Peyer's patch (tissue), 4 donors: ENCODE measurements around the gene MRAS. TPM values are rescaled to one million over a fixed set of nuclear protein-coding genes. Genes with fewer than 3 reads are reported as not detected.

ENCODE experiments used
- DNase-seq, 3 donors: peaks; one replicate each; pipeline ENCODE4 v3.0.0-alpha.2; 2017 to 2019
- H3K27ac ChIP-seq, 4 donors: fragments of 200-600 bp; sonication (generic); one replicate each; pipeline ENCODE4 v1.5.1; 2016 to 2019
- H3K27me3 ChIP-seq, 2 donors: fragments of 200-600 bp; sonication (generic); one replicate each; pipeline ENCODE4 v1.5.1; 2019
- H3K36me3 ChIP-seq, 3 donors: fragments of 200-600 bp; sonication (generic); one replicate each; pipeline ENCODE4 v1.5.1; 2016 to 2019
- H3K4me1 ChIP-seq, 4 donors: fragments of 200-600 bp; sonication (generic); one replicate each; pipeline ENCODE4 v1.5.1; 2016 to 2019
- H3K4me3 ChIP-seq, 4 donors: fragments of 200-600 bp; sonication (generic); 1 replicate in 3 of 4; 2 replicates in 1 of 4; pipeline ENCODE4 v1.5.1; 2016 to 2019; ENCODE audit warnings: mild to moderate bottlenecking in 1 of 4
- H3K9me3 ChIP-seq, 4 donors: fragments of 200-600 bp; sonication (generic); one replicate each; pipeline ENCODE4 v1.5.1; 2016 to 2019; ENCODE audit warnings: mild to moderate bottlenecking in 1 of 4
- POLR2A ChIP-seq, 2 donors: fragments of 450-650 bp; IDR thresholded peaks; one replicate each; pipeline ENCODE4 v1.5.1; 2017; ENCODE audit warnings: antibody characterized with exemption in 2 of 2, mild to moderate bottlenecking in 2 of 2, moderate library complexity in 2 of 2
- total RNA-seq, 4 donors: library from RNA; depleted of rRNA; stranded (reverse); fragments of >200 nt; gene quantifications; one replicate each; pipeline ENCODE4 v1.1.0, GENCODE V29; 2016
- TF ChIP-seq, protein P1 (sequence below), 6 experiments: fragments of 450-650 bp in 4 of 6; fragments of 200-600 bp in 2 of 6; sonication (generic) in 1 of 6; IDR thresholded peaks; one replicate each; pipeline ENCODE4 v1.5.1; 2017 to 2019; ENCODE audit warnings: antibody characterized with exemption in 6 of 6, mild to moderate bottlenecking in 3 of 6, moderate library complexity in 1 of 6

The MRAS gene
- total RNA-seq = 1 to 10 TPM; 1.2 to 7.4 (median 3.0) TPM

DNA sequence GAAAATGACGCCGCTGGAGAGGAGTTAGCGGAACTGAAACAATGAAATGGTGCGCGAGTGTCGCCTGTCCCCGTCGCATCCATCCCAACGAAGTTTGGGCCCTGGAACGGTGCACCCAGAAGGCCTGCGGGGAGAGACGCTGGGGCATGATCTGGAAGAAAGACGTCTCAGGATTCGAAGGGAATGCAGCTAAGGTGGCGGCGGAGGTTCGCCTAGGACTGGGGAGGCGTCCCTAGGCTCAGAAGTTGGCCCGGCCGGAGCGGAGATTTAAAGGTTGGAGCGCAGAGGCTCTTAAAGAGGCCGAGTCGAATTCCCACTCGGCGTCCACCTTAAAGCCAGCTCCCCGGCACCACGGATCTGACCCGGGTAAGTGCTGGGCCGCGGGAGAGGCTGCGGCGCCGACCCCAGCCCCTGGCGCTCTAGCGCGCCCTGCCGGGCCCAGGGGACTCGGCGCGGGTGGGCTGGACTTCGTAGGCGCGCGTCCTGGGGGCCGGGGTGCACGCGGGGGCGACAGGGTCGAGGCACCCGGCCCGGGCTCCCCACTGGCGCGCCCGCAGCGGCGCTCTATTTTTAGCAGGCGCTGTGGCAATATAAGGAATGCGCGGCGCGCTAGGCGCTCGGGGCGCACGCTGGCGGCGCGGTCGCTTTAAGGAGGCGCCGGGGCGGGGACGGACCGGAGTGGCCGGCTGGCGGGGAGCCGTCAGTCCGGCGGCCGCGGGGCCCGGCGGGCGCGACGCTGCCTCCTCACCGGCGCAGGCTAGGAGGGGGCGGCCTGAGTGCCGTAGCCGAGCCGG, at the start of gene MRAS:
Gene MRAS, plus strand, starts transcription at position 620 of the 794 bp plus-strand sequence. CDS start 24,305 bp downstream, outside the sequence.
- Histone ChIP-seq H3K9me3 (no peaks in the 10 kb centered on the region), H3K4me3 (peak within 1 kb of the TSS; percentile 49 to 75 (median 65)), H3K27me3 (no peaks in the 10 kb centered on the region), H3K27ac (peak within 1 kb of the TSS; percentile 53 to 86 (median 76)), H3K36me3 (no peaks in the 10 kb centered on the region), H3K4me1 (no peaks in the 10 kb centered on the region)
- TF ChIP-seq POLR2A (IDR thresholded peaks at IDR 0.05) = no peak
- TF ChIP-seq, protein P1, sequence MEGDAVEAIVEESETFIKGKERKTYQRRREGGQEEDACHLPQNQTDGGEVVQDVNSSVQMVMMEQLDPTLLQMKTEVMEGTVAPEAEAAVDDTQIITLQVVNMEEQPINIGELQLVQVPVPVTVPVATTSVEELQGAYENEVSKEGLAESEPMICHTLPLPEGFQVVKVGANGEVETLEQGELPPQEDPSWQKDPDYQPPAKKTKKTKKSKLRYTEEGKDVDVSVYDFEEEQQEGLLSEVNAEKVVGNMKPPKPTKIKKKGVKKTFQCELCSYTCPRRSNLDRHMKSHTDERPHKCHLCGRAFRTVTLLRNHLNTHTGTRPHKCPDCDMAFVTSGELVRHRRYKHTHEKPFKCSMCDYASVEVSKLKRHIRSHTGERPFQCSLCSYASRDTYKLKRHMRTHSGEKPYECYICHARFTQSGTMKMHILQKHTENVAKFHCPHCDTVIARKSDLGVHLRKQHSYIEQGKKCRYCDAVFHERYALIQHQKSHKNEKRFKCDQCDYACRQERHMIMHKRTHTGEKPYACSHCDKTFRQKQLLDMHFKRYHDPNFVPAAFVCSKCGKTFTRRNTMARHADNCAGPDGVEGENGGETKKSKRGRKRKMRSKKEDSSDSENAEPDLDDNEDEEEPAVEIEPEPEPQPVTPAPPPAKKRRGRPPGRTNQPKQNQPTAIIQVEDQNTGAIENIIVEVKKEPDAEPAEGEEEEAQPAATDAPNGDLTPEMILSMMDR (IDR thresholded peaks at IDR 0.05) = peak in 2 of 6 experiments; percentile 21 to 27
- DNase-seq = peak in 2 of 3 donors; percentile 69 to 71

DNA sequence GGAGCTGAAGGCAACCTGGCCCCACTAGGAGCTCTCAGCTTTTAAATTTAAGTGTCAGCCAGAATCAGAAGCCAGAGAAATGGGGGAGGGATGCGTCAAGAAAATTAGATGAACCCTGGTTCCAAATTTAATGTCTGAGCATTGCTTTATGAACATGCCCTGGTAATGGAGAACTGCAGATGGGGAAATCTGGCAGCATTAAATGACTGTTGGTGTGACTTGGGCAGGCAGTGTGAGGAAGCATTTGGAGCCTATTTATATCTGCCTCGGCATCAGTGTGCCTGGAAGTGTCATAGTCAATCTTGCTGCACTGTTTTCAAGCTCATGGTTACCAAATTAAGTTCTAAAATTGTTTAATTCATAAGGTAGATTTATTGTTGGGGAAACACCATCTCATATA, 47.7 kb upstream of the MRAS start:
- no peaks in the 10 kb centered on the region for H3K4me1 ChIP-seq
- no peaks in the 10 kb centered on the region for H3K9me3 ChIP-seq
- TF ChIP-seq, protein P1 (IDR thresholded peaks at IDR 0.05) = no peak
- TF ChIP-seq POLR2A (IDR thresholded peaks at IDR 0.05) = no peak
- no peak for DNase-seq
- no peaks in the 10 kb centered on the region for H3K27me3 ChIP-seq
- H3K4me3 ChIP-seq = no peak overlapping the region
- no peak overlapping the region for H3K27ac ChIP-seq
- peaks cover 0 to 29% (median 0%) of the 10 kb centered on the region in 3 donors for H3K36me3 ChIP-seq

DNA sequence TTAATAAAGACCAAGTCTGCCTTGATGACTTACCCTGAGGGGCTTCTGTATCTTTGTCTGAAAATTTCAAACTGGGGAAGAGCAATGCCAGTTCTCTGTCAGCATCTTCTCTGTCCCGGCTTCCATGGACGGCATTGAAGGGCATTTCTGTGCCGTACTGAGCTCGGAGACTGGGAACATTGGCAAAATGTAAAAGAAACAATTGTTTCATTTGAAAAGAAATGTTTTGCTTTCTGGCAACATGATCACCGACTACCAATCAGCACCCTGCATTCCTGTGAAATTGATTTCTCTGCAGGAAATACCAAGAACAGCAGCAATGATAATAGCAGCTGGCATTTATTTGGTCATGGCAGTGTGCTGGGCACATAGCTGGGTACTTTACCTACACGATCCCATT, 44.9 kb upstream of the MRAS start:
- Histone ChIP-seq H3K27me3 (no peaks in the 10 kb centered on the region), H3K36me3 (peaks cover 0 to 11% (median 0%) of the 10 kb centered on the region in 3 donors), H3K4me1 (no peaks in the 10 kb centered on the region), H3K9me3 (peaks cover 0 to 8% (median 1%) of the 10 kb centered on the region in 4 donors), H3K4me3 (no peak overlapping the region), H3K27ac (no peak overlapping the region)
- no peak for DNase-seq
- TF ChIP-seq, protein P1 (IDR thresholded peaks at IDR 0.05) = no peak
- no peak for TF ChIP-seq POLR2A (IDR thresholded peaks at IDR 0.05)

DNA sequence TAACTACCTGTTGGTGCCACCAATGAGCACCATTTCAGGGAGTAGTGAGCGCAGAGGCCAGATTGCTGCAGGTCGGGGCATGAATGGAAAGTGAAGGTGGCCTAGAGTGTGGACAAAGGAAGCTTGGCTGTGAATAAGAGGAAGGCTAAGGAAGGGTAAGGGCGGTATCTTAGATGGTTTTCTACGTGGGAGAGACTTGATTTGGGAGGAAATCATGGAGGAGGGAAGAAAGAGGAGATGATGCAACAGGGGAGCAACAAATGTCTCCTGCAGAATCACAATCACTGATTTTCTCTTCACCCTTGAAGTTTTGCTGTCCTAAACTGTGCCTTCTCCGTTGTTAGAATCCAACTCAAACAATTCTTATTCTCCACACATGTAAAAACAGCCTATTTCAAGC, 40.5 kb upstream of the MRAS start:
- H3K4me3 ChIP-seq = no peak overlapping the region
- DNase-seq = no peak
- H3K27ac ChIP-seq = no peak overlapping the region
- TF ChIP-seq, protein P1 (IDR thresholded peaks at IDR 0.05) = no peak
- no peak for TF ChIP-seq POLR2A (IDR thresholded peaks at IDR 0.05)
- H3K4me1 ChIP-seq = no peaks in the 10 kb centered on the region
- peaks cover 0 to 23% (median 5%) of the 10 kb centered on the region in 4 donors for H3K9me3 ChIP-seq
- H3K27me3 ChIP-seq = no peaks in the 10 kb centered on the region
- no peaks in the 10 kb centered on the region for H3K36me3 ChIP-seq

DNA sequence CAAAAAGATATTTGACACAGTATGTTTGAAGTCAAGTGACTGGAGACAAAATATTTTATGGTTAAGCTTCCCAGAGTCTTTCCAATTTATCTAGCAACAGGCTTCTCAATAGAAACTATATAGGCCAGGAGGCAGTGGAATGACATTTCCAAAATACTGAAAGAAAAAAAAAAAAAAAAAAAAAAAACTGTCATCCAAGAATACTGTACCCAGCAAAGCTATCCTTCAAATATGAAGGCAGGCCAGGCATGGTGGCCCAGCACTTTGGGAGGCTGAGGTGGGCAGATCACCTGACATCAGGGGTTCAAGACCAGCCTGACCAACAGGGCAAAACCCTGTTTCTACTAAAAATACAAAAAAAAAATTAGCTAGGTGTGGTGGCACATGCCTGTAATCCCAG, 39.6 kb upstream of the MRAS start:
- TF ChIP-seq POLR2A (IDR thresholded peaks at IDR 0.05) = no peak
- Histone ChIP-seq H3K4me3 (no peak overlapping the region), H3K36me3 (no peaks in the 10 kb centered on the region), H3K27ac (no peak overlapping the region), H3K9me3 (peaks cover 0 to 23% (median 5%) of the 10 kb centered on the region in 4 donors), H3K4me1 (no peaks in the 10 kb centered on the region), H3K27me3 (no peaks in the 10 kb centered on the region)
- no peak for DNase-seq

DNA sequence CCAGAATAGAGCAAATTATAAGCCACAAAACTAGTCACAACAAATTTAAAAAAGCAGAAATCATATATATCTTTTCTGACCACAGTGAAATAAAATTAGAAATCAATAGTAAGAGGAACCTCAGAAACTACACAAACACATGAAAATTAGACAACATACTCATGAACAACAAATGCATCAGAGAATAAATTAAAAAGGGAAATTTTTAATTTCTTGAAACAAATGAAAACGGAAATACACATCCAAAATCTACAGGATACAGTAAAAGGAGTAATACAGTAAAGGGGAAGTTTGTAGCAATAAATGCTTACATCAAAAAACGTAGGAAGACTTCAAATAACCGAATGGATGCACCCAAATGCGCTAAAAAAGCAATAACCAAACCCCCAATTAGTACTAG, 37.9 kb upstream of the MRAS start:
- TF ChIP-seq, protein P1 (IDR thresholded peaks at IDR 0.05) = no peak
- no peak for TF ChIP-seq POLR2A (IDR thresholded peaks at IDR 0.05)
- Histone ChIP-seq H3K4me1 (no peaks in the 10 kb centered on the region), H3K4me3 (no peak overlapping the region), H3K27me3 (no peaks in the 10 kb centered on the region), H3K27ac (no peak overlapping the region), H3K36me3 (no peaks in the 10 kb centered on the region), H3K9me3 (peaks cover 0 to 23% (median 5%) of the 10 kb centered on the region in 4 donors)
- no peak for DNase-seq
